ENCODE results near the gene ZNF75A.

The ZNF75A gene

GRCh38 chr16:3285131-3285530, 20.2 kb upstream of the ZNF75A start:
- DNase-seq (ENCODE audit: low read depth in 2 of 2), result no peak

DNA sequence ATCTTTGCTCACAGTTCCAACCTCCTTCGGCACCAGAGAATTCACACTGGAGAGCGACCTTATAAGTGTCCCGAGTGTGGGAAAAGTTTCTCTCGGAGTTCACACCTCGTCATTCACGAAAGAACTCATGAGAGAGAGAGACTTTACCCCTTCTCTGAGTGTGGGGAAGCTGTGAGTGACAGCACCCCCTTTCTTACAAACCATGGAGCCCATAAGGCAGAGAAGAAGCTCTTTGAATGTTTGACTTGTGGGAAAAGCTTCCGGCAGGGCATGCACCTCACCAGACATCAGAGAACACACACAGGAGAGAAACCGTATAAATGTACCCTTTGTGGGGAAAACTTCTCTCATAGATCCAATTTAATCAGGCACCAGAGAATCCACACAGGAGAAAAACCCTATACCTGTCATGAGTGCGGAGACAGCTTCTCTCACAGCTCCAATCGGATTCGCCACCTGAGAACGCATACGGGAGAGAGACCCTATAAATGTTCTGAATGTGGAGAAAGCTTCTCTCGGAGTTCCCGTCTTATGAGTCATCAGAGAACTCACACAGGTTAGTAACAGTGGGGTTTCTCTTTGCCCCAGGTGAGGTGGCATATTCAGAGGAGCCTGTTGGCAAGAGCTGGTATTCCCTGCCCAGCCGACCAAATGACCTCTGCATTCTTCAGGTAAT, 15.2 kb upstream of the ZNF75A start:
- no peak for DNase-seq (ENCODE audit: low read depth in 2 of 2)

GRCh38 chr16:3292604-3293003, 12.7 kb upstream of the ZNF75A start:
- DNase-seq (ENCODE audit: low read depth in 2 of 2), result no peak

DNA sequence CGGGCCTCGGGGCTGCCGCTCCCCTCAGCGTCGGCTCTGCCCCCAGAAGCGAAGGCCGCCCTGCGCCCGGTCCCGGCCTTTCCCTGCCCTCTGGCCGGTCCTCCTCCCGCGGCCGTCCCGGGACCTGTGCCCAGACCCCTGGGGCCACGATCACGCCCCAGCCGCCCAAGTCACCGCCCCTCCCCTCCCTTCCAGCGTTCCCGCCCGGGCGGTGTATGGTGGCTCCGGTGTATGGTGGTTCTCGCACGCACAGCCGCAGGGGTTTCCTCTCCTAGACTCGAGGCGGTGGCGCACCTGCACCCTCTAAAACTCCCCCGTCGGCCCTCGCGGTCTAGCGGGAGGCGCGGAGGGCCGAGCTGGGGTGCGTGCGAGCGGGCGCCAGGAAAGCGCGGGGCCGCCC, 10.1 kb upstream of the ZNF75A start:
- DNase-seq (ENCODE audit: low read depth in 2 of 2), result no peak

GRCh38 chr16:3295783-3296182, 9.5 kb upstream of the ZNF75A start:
- DNase-seq (ENCODE audit: low read depth in 2 of 2), result no peak

GRCh38 chr16:3304370-3304769, 927 bp upstream of the ZNF75A start:
- no peak for DNase-seq (ENCODE audit: low read depth in 2 of 2)

DNA sequence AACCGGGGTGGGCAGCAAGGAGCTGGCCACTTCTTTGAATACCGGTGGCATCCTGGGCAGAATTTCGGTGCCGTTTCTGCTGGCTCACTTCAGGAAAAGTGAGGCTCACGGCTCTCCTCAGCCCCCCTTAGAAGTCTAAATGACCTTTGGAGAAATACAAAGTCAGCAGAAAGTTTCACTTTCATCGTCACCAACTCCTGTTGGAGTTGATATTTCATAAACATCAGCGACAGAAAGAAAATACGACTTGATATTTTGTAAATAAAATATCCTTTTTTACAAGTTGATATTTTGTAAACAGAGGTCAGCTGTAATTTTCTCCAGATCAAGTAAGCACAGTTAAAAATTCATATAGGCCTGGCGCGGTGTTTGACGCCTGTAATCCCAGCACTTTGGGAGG, 781 bp downstream of the ZNF75A start:
- no peak for DNase-seq (ENCODE audit: low read depth in 2 of 2)

DNA sequence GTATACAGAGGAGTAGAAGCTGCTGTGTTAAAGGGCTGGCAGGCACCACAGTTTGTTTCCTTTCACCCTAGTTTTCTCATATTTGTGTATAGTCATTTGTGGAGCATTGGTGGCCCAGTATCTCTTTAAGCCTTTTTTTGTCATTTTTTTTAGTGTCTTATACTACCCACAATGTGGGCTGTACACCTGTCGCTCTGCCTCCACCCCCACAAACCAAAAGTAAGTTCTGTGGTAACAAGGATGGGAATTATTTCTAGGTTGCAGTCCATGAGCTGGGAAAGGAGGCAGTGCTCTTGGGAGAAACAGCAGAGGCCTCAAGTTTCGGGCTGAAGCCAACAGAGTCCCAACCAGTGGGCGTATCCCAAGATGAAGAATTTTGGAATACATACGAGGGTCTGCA, 6.2 kb downstream of the ZNF75A start:
- DNase-seq (ENCODE audit: low read depth in 2 of 2), result no peak

- DNase-seq (ENCODE audit: low read depth in 2 of 2), result no peak
Measured at GRCh38 chr16:3317315-3317999, 12.2 kb downstream of the ZNF75A start.

DNA sequence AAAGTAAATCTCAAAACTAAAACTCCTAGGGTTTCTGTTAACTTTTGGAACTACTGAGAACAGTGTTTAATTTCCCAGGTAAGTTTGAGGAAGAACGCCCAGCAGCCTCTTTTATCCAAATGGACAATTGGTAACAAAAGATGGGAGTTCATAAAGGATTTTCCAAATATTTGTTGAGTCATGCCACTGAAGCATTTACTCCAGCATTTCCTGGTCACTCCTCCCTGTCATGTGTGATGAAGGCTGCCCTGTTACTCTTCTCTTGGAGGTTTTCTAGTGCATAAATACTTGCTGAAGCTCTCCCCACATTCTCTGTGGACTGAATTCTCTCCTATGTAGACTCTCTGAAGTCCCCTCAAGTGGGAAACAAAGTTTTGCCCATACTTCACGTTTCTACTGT, 16.5 kb downstream of the ZNF75A start:
- no peak for DNase-seq (ENCODE audit: low read depth in 2 of 2)

DNA sequence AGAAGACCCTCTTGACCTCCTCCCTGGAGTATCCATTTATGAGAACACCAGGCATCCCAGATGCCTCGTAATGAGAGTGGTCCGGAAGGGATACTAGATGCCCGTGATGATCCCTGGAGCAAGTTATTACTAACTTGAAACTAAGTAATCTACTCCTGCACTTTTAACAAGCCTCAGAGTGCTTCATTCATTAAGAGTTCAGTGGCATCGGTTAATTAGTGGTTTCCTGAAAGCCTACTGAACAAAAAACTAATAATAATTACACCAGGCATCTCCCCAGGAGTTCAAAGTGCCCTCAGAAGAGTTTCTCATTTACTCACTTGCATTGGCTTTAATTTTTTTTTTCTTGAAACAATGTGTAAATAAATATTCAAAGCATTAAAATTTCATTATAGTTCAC, 22.2 kb downstream of the ZNF75A start:
- no peak for DNase-seq (ENCODE audit: low read depth in 2 of 2)

DNA sequence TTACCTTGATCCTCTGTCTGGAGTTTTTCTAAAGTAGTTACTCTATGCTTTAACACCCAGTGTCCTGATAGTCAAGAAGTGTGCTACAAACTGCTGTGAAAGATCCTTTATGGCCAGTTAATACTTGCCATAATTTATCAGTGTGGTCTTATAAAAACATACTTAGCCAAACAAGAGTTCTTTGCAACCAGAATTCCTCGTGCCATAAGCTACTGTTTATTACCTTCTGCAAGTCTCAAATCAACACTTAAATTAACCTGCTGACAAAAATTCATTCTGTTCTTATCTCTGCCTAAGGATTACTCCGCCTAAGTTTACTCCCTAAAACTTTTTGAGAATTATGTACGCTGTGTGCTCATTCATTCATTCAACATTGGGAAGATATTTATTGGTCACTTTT, 22.8 kb downstream of the ZNF75A start:
- no peak for DNase-seq (ENCODE audit: low read depth in 2 of 2)

- DNase-seq (ENCODE audit: low read depth in 2 of 2), result no peak
Measured at GRCh38 chr16:3328643-3329042, 23.3 kb downstream of the ZNF75A start.

DNA sequence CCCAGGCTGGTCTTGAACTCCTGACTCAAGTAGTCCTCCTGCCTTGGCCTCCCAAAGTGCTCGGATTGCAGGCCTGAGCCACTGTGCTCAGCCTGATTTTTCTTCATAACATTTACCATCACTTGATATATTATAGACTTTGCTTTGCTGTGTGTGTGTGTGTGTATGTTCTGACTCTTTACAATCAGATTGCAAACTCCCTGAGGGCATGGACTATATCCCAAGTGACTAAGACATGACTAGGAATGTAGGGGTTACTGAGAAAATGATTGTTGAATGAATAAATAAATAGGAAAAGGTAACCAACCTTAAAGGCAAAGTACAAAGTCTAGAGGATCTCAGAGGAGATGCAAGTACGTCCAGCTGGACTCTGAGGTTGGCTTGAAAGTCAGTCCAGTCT, 40.7 kb downstream of the ZNF75A start:
- no peak for DNase-seq (ENCODE audit: low read depth in 2 of 2)

DNA sequence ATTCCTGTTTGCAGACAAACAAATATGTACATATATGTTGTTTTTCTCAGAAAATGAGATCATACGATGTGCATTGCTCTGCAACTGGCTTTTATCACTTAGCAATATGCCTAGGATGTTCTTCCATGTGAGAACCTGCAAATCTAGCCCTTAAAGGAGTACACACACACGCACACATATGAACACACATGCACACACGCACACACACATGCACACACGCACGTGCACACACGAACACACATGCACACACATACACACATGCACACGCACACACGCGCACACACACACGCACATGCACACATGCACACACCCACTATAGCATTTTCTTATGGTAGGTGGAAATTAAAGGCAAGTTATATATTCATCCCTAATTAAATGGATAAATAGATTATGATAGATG, 42.3 kb downstream of the ZNF75A start:
- DNase-seq (ENCODE audit: low read depth in 2 of 2), result no peak

DNA sequence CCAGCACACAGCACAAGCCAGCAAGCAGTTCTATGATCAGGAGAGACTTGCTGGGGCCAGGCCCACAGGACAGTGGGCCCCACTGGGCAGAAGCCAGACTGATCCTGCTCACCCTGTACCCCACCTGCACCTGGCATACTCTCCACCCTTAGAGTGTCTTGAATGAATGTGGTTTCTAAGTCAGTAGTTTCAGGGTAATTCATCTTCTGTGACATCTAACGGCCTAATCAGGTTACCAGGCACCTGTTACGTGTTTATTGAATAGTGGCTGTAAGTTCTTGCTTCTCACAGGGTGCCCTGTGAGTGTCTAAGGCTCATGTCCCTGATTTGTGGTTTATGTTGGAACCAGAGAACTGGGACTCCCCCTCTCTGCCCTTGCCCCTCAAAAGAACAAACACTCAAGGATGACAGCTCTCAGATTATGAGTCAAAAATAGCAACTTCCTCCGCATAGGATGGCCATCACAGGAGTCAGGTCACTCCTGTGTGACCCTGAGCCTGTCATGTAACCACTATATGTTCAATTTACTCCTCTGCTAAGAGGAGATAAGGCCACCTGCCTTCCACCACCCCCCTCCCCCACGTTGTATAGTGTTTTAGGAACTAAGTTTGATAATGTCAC, 43.4 kb downstream of the ZNF75A start:
- DNase-seq (ENCODE audit: low read depth in 2 of 2), result no peak

GRCh38 chr16:3349175-3349574, 43.9 kb downstream of the ZNF75A start:
- no peak for DNase-seq (ENCODE audit: low read depth in 2 of 2)

DNA sequence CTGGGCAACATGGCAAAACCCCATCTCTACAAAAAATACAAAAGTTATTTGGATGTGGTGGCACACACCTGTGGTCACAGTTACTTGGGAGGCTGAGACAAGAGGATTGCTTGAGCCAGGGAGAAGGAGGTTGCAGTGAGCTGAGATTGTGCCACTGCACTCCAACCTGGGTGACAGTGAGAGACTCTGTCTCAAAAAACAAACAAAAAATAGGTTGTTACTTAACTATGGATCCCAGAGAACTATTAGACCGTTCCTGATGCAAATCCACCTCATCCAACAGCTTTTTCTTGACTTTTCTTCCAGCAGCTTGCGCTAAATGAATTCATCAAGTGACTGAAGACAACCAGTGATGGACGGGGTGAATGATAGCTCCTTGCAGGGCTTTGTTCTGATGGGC, 50.3 kb downstream of the ZNF75A start, which contains the start of gene OR2C1:
TSS of gene OR2C1 (plus strand) at position 301 of the 400 bp plus-strand sequence. CDS start at position 353, 52 bp downstream.
- DNase-seq (ENCODE audit: low read depth in 2 of 2), result no peak

DNA sequence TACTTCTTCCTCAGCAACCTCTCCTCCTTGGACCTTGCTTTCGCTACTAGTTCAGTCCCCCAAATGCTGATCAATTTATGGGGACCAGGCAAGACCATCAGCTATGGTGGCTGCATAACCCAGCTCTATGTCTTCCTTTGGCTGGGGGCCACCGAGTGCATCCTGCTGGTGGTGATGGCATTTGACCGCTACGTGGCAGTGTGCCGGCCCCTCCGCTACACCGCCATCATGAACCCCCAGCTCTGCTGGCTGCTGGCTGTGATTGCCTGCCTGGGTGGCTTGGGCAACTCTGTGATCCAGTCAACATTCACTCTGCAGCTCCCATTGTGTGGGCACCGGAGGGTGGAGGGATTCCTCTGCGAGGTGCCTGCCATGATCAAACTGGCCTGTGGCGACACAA, 50.8 kb downstream of the ZNF75A start:
- DNase-seq (ENCODE audit: low read depth in 2 of 2), result no peak

DNA sequence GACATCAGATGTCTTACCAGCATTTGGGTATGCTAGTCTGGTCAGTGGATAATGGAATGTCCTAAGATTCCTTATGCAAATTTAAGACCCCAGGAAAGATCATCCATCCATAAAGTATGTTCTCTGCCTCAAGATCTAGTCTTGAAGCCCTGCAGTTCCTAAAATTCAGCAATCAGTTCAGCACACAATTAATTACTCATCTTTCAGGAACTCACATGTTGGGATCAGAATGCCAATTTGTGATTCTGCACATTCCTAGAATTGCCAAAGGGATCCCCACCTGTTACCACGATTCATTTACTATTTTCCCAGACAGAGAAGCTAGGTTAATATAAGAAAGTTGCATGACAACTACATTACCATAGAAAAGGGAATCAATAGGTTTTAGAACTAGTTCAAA, 53.6 kb downstream of the ZNF75A start:
- no peak for DNase-seq (ENCODE audit: low read depth in 2 of 2)

DNA sequence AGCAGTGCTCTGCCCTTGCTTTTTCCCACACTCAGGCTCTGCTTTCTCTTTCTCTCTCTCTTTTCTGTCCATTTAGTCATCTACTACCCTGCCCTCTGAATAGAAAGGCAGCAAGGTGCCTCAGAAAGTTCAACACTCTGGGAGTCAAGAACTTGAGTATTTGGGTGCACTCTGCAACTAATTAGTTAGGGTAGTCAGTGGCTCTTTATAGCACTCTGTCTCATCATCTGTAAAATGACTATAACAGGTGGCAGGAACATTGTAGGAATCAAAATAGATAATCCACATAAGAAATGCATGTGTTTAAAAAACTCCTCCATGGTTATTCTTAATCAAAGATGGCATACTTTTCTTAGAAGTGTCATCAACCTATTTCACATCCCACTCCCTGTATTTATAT, 57.6 kb downstream of the ZNF75A start:
- DNase-seq (ENCODE audit: low read depth in 2 of 2), result no peak

DNA sequence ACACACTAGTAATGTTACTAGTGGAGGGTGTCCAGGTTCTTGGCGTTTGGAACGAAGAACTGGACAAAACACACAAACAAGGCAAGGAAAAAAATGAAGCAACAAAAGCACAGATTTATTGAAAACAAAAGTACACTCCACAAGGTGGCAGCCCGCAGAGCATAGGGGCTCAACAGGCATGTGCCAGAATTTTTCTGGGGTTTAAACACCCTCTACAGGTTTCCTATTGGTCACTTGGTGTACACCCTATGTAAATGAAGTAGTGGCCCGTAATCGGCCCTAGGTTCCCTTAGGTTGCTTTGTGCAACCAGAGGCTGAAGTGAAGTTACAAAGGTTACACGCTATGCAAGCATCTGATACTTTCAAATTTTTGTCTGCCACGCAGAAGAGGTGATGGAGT, 58.5 kb downstream of the ZNF75A start:
- no peak for DNase-seq (ENCODE audit: low read depth in 2 of 2)

GRCh38 chr16:3364774-3365427, 59.6 kb downstream of the ZNF75A start:
- DNase-seq (ENCODE audit: low read depth in 2 of 2), result peak; percentile 66 to 72

Data from stimulated activated CD4-positive, alpha-beta T cell treated with anti-CD3 and anti-CD28 coated beads, Interleukin-1b, Interleukin-23, amount 100 ng/mL, for 4 hours (primary cell).